Loucy (cell line): Measurements from ENCODE around the gene PAX3.

ENCODE experiments used
- CTCF ChIP-seq: fragments of 200-600 bp; sonication (generic); conservative IDR thresholded peaks from 2 replicates; pipeline ENCODE4 v1.5.1; 2014; ENCODE audit warnings: mild to moderate bottlenecking, antibody characterized with exemption, low read length
- EZH2phosphoT487 ChIP-seq: fragments of 200-600 bp; IDR thresholded peaks from 2 replicates; pipeline ENCODE4 v1.6.1; 2018; ENCODE audit warnings: antibody characterized with exemption, mild to moderate bottlenecking, moderate library complexity, borderline replicate concordance

DNA sequence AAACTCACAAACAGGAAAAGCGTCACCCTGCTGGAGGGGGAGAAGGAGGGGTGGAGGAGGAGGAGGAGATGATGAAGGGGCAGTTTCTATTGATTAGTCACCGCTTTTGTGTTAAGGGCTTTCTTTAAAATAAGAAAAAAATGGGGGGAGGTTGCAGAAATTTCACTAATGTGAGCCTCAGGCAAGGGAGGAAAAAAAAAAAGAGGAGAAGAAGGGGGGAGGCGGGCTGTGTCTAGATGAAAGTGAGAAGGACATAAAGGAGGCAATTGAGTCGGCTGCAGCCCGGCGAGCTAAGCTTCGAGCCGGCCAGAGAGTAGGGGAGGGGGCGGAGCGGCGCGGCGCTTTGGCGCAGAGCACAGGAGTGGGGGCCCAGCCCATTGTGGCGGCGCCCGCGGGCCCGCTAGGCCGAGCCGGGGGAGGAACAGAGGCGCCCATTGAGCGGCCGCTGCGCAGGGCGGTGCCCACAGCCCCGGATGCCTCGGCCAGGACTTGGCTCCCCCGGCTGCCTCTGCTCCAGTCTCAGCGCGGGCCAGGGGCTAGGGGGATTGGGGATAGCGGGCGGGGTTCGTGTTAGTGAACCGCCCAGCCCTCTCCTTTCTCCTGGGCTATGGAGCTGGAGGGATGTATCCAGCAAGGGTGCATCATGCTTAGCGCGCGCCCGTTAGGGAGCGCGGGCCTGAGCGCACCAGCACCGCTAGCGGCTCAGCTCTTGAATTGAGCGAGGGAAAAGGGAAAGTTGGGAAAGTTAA, 7.9 kb downstream of the PAX3 start:
- TF ChIP-seq CTCF (no peak), EZH2phosphoT487 (no peak)
